Endothelial cell of umbilical vein (primary cell): Measurements from ENCODE around the gene SLC39A11. TPM values are rescaled to one million over a fixed set of nuclear protein-coding genes. Genes with fewer than 3 reads are reported as not detected.

ENCODE experiments used
- BruUV-seq: library from RNA; stranded (reverse); fragments of 400-500 nt; replicated peaks from 2 replicates; lab custom pipeline; 2021; lab: Mats Ljungman, UMichigan
- CTCF ChIA-PET: fragments of 300-600, 350-600 bp; sonication (Branson Sonifier 250); formaldehyde crosslinking; loops from one replicate; lab custom pipeline; 2021; ENCODE audit warnings: antibody characterized with exemption, inconsistent platforms; lab: Charles Lee
- POLR2A ChIA-PET: fragments of 300-600, 350-600 bp; sonication (Branson Sonifier 250); formaldehyde crosslinking; loops from one replicate; lab custom pipeline; 2021; ENCODE audit warnings: antibody characterized with exemption, inconsistent platforms; lab: Charles Lee
- DNase-seq: peaks from one replicate; pipeline ENCODE4 v3.0.0-alpha.2; 2011; ENCODE audit warnings: low read depth, low spot score
- FAIRE-seq: peaks from 2 replicates; lab custom pipeline; 2011; peaks lifted over from hg19 to GRCh38; lab: Jason Lieb, UNC
- H2AFZ ChIP-seq: 2 replicates; pipeline ENCODE4 v1.6.0; 2012; ENCODE audit warnings: low read depth, low read length, control low read depth, inconsistent platforms
- H3K27ac ChIP-seq: 2 replicates; pipeline ENCODE4 v1.5.1; 2011; ENCODE audit warnings: low read depth, mild to moderate bottlenecking, control low read depth, low read length, moderate library complexity; ENCODE audit not compliant: insufficient read depth
- H3K27me3 ChIP-seq, 2 experiments: 2 replicates each; pipeline versions ENCODE4 v1.6.0 to v1.6.1; 2011; ENCODE audit warnings: low read length in 2 of 2, mixed read lengths in 1 of 2; ENCODE audit not compliant: control insufficient read depth in 2 of 2, insufficient read depth in 2 of 2
- H3K36me3 ChIP-seq, 2 experiments: 2 replicates in 1 of 2; 3 replicates in 1 of 2; pipeline ENCODE4 v1.5.1; 2011; ENCODE audit warnings: low read length in 2 of 2, mild to moderate bottlenecking in 1 of 2, moderate library complexity in 1 of 2; ENCODE audit not compliant: control insufficient read depth in 2 of 2, insufficient read depth in 2 of 2; ENCODE audit errors: extremely low read depth in 1 of 2
- H3K4me1 ChIP-seq: 3 replicates; pipeline ENCODE4 v1.5.1; 2011; ENCODE audit warnings: mild to moderate bottlenecking, low read length; ENCODE audit not compliant: control insufficient read depth, insufficient read depth; ENCODE audit errors: extremely low read depth
- H3K4me2 ChIP-seq: 2 replicates; pipeline ENCODE4 v1.6.1; 2011; ENCODE audit warnings: low read length, control low read depth, mixed read lengths; ENCODE audit not compliant: insufficient read depth
- H3K4me3 ChIP-seq, 3 experiments: fragments of 200-600 bp in 1 of 3; sonication (generic), shearing (Covaris generic) in 1 of 3; replicated peaks in 1 of 3; 2 replicates each; pipeline ENCODE4 v1.5.1; 2011 to 2016; ENCODE audit warnings: control low read depth in 3 of 3, low read length in 3 of 3, mild to moderate bottlenecking in 2 of 3, inconsistent platforms in 1 of 3, low read depth in 1 of 3, moderate library complexity in 1 of 3; ENCODE audit not compliant: insufficient read depth in 1 of 3
- H3K79me2 ChIP-seq: 2 replicates; pipeline ENCODE4 v1.6.0; 2012; ENCODE audit warnings: low read length, inconsistent platforms; ENCODE audit not compliant: control insufficient read depth, insufficient read depth
- H3K9ac ChIP-seq: replicated peaks from 2 replicates; pipeline ENCODE3; 2011; ENCODE audit warnings: low read length, control low read depth; ENCODE audit not compliant: insufficient read depth; ENCODE audit errors: extremely low read depth
- H3K9me1 ChIP-seq: replicated peaks from 3 replicates; pipeline ENCODE4 v1.6.0; 2011; ENCODE audit warnings: mild to moderate bottlenecking, low read length; ENCODE audit not compliant: control insufficient read depth, insufficient read depth; ENCODE audit errors: extremely low read depth
- H3K9me3 ChIP-seq: replicated peaks from 2 replicates; pipeline ENCODE4 v1.5.1; 2012; ENCODE audit warnings: low read length, inconsistent platforms; ENCODE audit not compliant: control insufficient read depth, insufficient read depth
- H4K20me1 ChIP-seq: replicated peaks from 2 replicates; pipeline ENCODE3; 2011; ENCODE audit warnings: mild to moderate bottlenecking, low read length; ENCODE audit not compliant: control insufficient read depth, insufficient read depth; ENCODE audit errors: extremely low read depth
- EZH2 ChIP-seq: IDR thresholded peaks from 2 replicates; pipeline ENCODE4 v1.6.1; 2012; ENCODE audit warnings: borderline replicate concordance, low read depth, mild to moderate bottlenecking, moderate library complexity, low read length, inconsistent platforms; ENCODE audit not compliant: severe bottlenecking
- FOS ChIP-seq: IDR thresholded peaks from 2 replicates; pipeline ENCODE4 v1.6.1; 2011; ENCODE audit warnings: mild to moderate bottlenecking, low read length, moderate library complexity, borderline replicate concordance; ENCODE audit not compliant: insufficient read depth
- GATA2 ChIP-seq: IDR thresholded peaks from 2 replicates; pipeline ENCODE4 v1.7.0; 2011; ENCODE audit warnings: low read depth, mild to moderate bottlenecking, moderate library complexity, mixed read lengths, low read length; ENCODE audit not compliant: insufficient read length, insufficient read depth
- JUN ChIP-seq: IDR thresholded peaks from 2 replicates; pipeline ENCODE4 v1.6.1; 2011; ENCODE audit warnings: borderline replicate concordance, low read depth; ENCODE audit not compliant: insufficient read length, insufficient read depth
- MYC ChIP-seq: IDR thresholded peaks from one replicate; pipeline ENCODE4 v1.6.1; 2011; ENCODE audit warnings: mild to moderate bottlenecking, low read depth, low read length
- POLR2A ChIP-seq: IDR thresholded peaks from 2 replicates; pipeline ENCODE4 v1.6.1; 2012; ENCODE audit warnings: low read depth, mild to moderate bottlenecking, control low read depth, low read length
- POLR2AphosphoS5 ChIP-seq: IDR thresholded peaks from 2 replicates; pipeline ENCODE4 v1.6.1; 2012; ENCODE audit warnings: low read depth, mild to moderate bottlenecking, control low read depth, low read length, moderate library complexity; ENCODE audit not compliant: insufficient read depth
- dilution Hi-C: fragments of 300-500 bp; cut with MboI; formaldehyde crosslinking; loops from one replicate; pipeline ENCODE4 v1.15.0; 2019; ENCODE audit warnings: low sequenced_read_pairs; ENCODE audit not compliant: extremely low pct_ligation_motif_present
- intact Hi-C: fragments of 100-400 bp; cut with micrococcal nuclease; formaldehyde crosslinking; loops from one replicate; pipeline ENCODE4 v1.10.0; 2022
- polyA plus RNA-seq, 4 experiments: library from polyadenylated mRNA; depleted of rRNA in 3 of 4; stranded (reverse) in 3 of 4; unstranded in 1 of 4; fragments of >200 nt; gene quantifications; 2 replicates each; pipeline versions ENCODE4 v1.2.1 to v1.2.3, GENCODE V29; 2011 to 2012; ENCODE audit warnings: missing spikeins in 1 of 4
- total RNA-seq: library from RNA; stranded (reverse); gene quantifications from 2 replicates; pipeline ENCODE4 v1.2.3, GENCODE V29; 2021
- TF ChIP-seq, protein P1 (sequence below): IDR thresholded peaks from 2 replicates; pipeline ENCODE4 v1.6.1; 2011; ENCODE audit not compliant: insufficient read depth, insufficient read length
- TF ChIP-seq, protein P2 (sequence below), 2 donors: IDR thresholded peaks; 1 replicate in 1 of 2; 2 replicates in 1 of 2; pipeline ENCODE4 v1.5.1; 2011; ENCODE audit warnings: low read length in 2 of 2, mild to moderate bottlenecking in 2 of 2, moderate library complexity in 2 of 2, control low read depth in 1 of 2, inconsistent platforms in 1 of 2, low read depth in 1 of 2; ENCODE audit not compliant: insufficient read depth in 1 of 2; ENCODE audit errors: extremely low read depth in 1 of 2

Gene SLC39A11
- total and polyA plus RNA-seq, 2 donors (not counting 3 experiments of a cell fraction or from before 2014, with no cell fraction given): 8.1 to 11.9 TPM

DNA sequence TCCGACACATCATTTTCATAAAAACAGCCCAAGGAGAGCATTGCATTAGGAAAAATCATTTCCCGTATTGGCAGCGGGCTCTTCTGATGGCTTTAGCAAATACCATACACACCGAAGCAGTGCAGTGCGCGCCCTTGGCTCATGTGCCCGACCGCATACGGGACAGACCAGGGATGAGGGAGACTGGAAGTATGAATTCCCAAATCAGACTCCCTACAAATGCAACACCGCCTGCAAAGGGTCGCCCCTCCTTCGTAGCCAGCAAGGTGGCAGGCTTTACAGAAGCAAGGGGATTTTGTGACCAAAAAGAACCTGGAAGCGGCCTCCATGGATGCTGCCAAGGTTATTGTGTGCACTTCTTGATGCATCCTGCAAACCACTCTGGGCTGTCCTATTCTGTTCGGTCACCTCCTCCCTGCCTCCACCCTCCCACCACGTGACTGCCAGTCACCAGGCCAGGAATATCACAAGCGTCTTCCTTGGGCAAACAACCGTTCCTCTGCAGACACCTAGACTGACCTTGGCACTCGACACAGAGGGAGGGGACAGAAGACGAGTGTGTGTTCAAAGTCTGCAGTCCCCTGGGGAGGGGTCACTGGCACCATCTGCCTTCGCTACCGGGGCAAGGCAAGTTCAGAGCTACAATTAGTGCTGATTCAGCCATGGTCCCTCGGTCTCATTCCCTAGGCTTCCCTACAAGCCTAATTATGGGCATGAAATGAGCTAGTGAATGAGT lies 460.4 kb downstream of the SLC39A11 start:
- no peak overlapping the region for H3K27ac ChIP-seq
- no peaks in the 10 kb centered on the region for H3K4me1 ChIP-seq
- DNase-seq (no peak), FAIRE-seq (no peak)
- no peaks in the 10 kb centered on the region for H3K79me2 ChIP-seq
- no peak overlapping the region for H2AFZ ChIP-seq
- H3K36me3 ChIP-seq: no peaks in the 10 kb centered on the region
- POLR2A ChIA-PET: no interaction called here
- no peak overlapping the region for H3K4me3 ChIP-seq
- no peaks in the 10 kb centered on the region for H3K27me3 ChIP-seq
- intact Hi-C loops (no loop called here), dilution Hi-C loops (no loop called here)
- no peaks in the 10 kb centered on the region for H3K9me3 ChIP-seq
- H3K4me2 ChIP-seq: no peak overlapping the region
- no TSS peak for BruUV-seq
- CTCF ChIA-PET: interaction anchor here (0.6 kb wide), 1 partner anchor 16 kb away, joined by 3 read pairs; no protein-coding TSS in a partner anchor
- TF ChIP-seq POLR2A: no peak
- TF ChIP-seq FOS: no peak
- TF ChIP-seq EZH2: no peak
- TF ChIP-seq GATA2: no peak
- no peak for TF ChIP-seq MYC
- TF ChIP-seq, protein P1, sequence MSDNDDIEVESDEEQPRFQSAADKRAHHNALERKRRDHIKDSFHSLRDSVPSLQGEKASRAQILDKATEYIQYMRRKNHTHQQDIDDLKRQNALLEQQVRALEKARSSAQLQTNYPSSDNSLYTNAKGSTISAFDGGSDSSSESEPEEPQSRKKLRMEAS: no peak
- TF ChIP-seq, protein P2, sequence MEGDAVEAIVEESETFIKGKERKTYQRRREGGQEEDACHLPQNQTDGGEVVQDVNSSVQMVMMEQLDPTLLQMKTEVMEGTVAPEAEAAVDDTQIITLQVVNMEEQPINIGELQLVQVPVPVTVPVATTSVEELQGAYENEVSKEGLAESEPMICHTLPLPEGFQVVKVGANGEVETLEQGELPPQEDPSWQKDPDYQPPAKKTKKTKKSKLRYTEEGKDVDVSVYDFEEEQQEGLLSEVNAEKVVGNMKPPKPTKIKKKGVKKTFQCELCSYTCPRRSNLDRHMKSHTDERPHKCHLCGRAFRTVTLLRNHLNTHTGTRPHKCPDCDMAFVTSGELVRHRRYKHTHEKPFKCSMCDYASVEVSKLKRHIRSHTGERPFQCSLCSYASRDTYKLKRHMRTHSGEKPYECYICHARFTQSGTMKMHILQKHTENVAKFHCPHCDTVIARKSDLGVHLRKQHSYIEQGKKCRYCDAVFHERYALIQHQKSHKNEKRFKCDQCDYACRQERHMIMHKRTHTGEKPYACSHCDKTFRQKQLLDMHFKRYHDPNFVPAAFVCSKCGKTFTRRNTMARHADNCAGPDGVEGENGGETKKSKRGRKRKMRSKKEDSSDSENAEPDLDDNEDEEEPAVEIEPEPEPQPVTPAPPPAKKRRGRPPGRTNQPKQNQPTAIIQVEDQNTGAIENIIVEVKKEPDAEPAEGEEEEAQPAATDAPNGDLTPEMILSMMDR (IDR thresholded peaks at IDR 0.05; ENCODE audit: extremely low read depth in 1 of 2, insufficient read depth in 1 of 2, low read depth in 1 of 2, low read length in 2 of 2): no peak
- TF ChIP-seq POLR2AphosphoS5: no peak
- TF ChIP-seq JUN: no peak
- no peak overlapping the region for H3K9ac ChIP-seq
- H4K20me1 ChIP-seq: no peaks in the 10 kb centered on the region
- H3K9me1 ChIP-seq: no peaks in the 10 kb centered on the region
